GM12892 (cell line): ENCODE data around the gene PIGP. TPM values are rescaled to one million over a fixed set of nuclear protein-coding genes. Genes with fewer than 3 reads are reported as not detected.
A peak's percentile ranks its signal among the peaks of the same experiment; 100 is the strongest.
"Not testable (repeated sequence)": the region's sequence is repeated elsewhere in the genome, so short reads cannot be mapped to it uniquely, and the experiment has no call there.

Source experiments
- DNase-seq: peaks from one replicate; pipeline ENCODE4 v3.0.0; 2011; ENCODE audit not compliant: insufficient read length
- FAIRE-seq: peaks from 2 replicates; lab custom pipeline; 2011; peaks lifted over from hg19 to GRCh38; lab: Jason Lieb, UNC
- POLR2A ChIP-seq: IDR thresholded peaks from 2 replicates; pipeline ENCODE4 v1.6.1; 2011; ENCODE audit warnings: low read depth, low read length, control low read depth
- POLR2AphosphoS5 ChIP-seq: IDR thresholded peaks from 2 replicates; pipeline ENCODE4 v1.6.1; 2011; ENCODE audit warnings: low read depth, low read length, control low read depth
- TAF1 ChIP-seq: IDR thresholded peaks from 2 replicates; pipeline ENCODE4 v1.6.1; 2011; ENCODE audit warnings: low read depth, mild to moderate bottlenecking, control low read depth, low read length, borderline replicate concordance
- polyA plus RNA-seq: library from polyadenylated mRNA; unstranded; fragments of >200 nt; gene quantifications from one replicate; pipeline ENCODE4 v1.2.1, GENCODE V29; 2012; ENCODE audit warnings: missing spikeins, inconsistent platforms; ENCODE audit not compliant: missing spikeins

The PIGP gene
- polyA plus RNA-seq, result 26.0 TPM

GRCh38 chr21:37072988-37073416 is at the start of gene PIGP, which contains the start of gene TTC3:
TSS of gene PIGP (minus strand) at chr21:37073071. CDS start at chr21:37072515, 556 bp downstream.
TSS of gene TTC3 (plus strand) at chr21:37073254. CDS start at chr21:37087258, 14,004 bp downstream.
- TF ChIP-seq TAF1 (peak; percentile 41; the same call in 1 of the 2 replicates), POLR2A (peak; percentile 82), POLR2AphosphoS5 (peak; percentile 84; the same call in 1 of the 2 replicates)
- FAIRE-seq (peak; percentile 90), DNase-seq (peak; percentile 86)

- peak; percentile 24 for FAIRE-seq
- no peak for DNase-seq
- no peak for TF ChIP-seq TAF1
- no peak for TF ChIP-seq POLR2A
- TF ChIP-seq POLR2AphosphoS5, result no peak
Measured at GRCh38 chr21:37119421-37120218, 46.7 kb upstream of the PIGP start.

GRCh38 chr21:37118187-37118826 is 45.4 kb upstream of the PIGP start:
- TF ChIP-seq TAF1, result no peak
- peak; percentile 46 for FAIRE-seq
- DNase-seq, result no peak

- no peak for DNase-seq
- no peak for FAIRE-seq
- TF ChIP-seq TAF1 (no peak), POLR2A (no peak), POLR2AphosphoS5 (no peak)
Measured at GRCh38 chr21:37117204-37117603, 44.3 kb upstream of the PIGP start.

GRCh38 chr21:37116459-37116858 is 43.6 kb upstream of the PIGP start:
- DNase-seq, FAIRE-seq: not testable (repeated sequence)

GRCh38 chr21:37114301-37114700 is 41.4 kb upstream of the PIGP start:
- not testable (repeated sequence) for DNase-seq, FAIRE-seq

- not testable (repeated sequence) for FAIRE-seq, DNase-seq
Measured at GRCh38 chr21:37111029-37111428, 38.2 kb upstream of the PIGP start.

- TF ChIP-seq TAF1 (no peak), POLR2AphosphoS5 (no peak), POLR2A (no peak)
- FAIRE-seq, result no peak
- no peak for DNase-seq
Measured at GRCh38 chr21:37106998-37107397, 34.1 kb upstream of the PIGP start.

- FAIRE-seq, DNase-seq: not testable (repeated sequence)
Measured at GRCh38 chr21:37102746-37103145, 29.9 kb upstream of the PIGP start.

GRCh38 chr21:37101384-37101783 is 28.5 kb upstream of the PIGP start:
- FAIRE-seq (no peak), DNase-seq (no peak)
- TF ChIP-seq POLR2A (no peak), POLR2AphosphoS5 (no peak), TAF1 (no peak)

- no peak for DNase-seq
- no peak for FAIRE-seq
- no peak for TF ChIP-seq TAF1
- no peak for TF ChIP-seq POLR2AphosphoS5
- TF ChIP-seq POLR2A, result no peak
Measured at GRCh38 chr21:37100316-37100715, 27.4 kb upstream of the PIGP start.

GRCh38 chr21:37098751-37099150 is 25.9 kb upstream of the PIGP start:
- FAIRE-seq (no peak), DNase-seq (no peak)
- TF ChIP-seq TAF1 (no peak), POLR2AphosphoS5 (no peak), POLR2A (no peak)
